HL-60 (cell line): ENCODE measurements around the gene TMEM129.

ENCODE experiments used
- POLR2AphosphoS5 ChIP-seq: IDR thresholded peaks from 2 replicates; pipeline ENCODE4 v1.6.1; 2012; ENCODE audit warnings: low read depth
- TF ChIP-seq, protein P1 (sequence below): IDR thresholded peaks from one replicate; pipeline ENCODE4 v1.5.1; 2011; ENCODE audit warnings: low read length, control low read depth, inconsistent platforms; ENCODE audit not compliant: insufficient read depth
- TF ChIP-seq, protein P2 (sequence below): IDR thresholded peaks from 2 replicates; pipeline ENCODE4 v1.6.1; 2012; ENCODE audit warnings: low read depth; ENCODE audit not compliant: insufficient replicate concordance

DNA sequence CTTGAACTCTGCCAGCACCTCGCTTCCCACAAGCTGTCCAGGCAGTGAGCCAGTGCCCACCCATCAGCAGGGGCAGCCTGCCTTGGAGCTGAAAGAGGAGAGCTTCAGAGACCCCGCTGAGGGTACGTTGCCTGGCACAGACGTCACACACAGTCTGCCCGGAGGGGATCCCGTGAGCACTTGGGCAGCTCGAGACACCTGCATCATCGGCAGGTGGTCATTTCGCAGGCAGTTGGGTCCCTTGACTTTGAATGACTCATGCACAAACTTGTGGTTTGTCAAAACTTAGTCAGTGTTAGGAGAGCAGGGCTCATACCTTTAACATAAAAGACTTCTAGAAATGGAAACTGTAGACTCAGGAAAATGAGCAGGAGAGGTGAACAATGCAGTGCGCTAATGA, 10.1 kb upstream of the TMEM129 start:
- TF ChIP-seq, protein P1, sequence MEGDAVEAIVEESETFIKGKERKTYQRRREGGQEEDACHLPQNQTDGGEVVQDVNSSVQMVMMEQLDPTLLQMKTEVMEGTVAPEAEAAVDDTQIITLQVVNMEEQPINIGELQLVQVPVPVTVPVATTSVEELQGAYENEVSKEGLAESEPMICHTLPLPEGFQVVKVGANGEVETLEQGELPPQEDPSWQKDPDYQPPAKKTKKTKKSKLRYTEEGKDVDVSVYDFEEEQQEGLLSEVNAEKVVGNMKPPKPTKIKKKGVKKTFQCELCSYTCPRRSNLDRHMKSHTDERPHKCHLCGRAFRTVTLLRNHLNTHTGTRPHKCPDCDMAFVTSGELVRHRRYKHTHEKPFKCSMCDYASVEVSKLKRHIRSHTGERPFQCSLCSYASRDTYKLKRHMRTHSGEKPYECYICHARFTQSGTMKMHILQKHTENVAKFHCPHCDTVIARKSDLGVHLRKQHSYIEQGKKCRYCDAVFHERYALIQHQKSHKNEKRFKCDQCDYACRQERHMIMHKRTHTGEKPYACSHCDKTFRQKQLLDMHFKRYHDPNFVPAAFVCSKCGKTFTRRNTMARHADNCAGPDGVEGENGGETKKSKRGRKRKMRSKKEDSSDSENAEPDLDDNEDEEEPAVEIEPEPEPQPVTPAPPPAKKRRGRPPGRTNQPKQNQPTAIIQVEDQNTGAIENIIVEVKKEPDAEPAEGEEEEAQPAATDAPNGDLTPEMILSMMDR: no peak
- no peak for TF ChIP-seq POLR2AphosphoS5
- TF ChIP-seq, protein P2, sequence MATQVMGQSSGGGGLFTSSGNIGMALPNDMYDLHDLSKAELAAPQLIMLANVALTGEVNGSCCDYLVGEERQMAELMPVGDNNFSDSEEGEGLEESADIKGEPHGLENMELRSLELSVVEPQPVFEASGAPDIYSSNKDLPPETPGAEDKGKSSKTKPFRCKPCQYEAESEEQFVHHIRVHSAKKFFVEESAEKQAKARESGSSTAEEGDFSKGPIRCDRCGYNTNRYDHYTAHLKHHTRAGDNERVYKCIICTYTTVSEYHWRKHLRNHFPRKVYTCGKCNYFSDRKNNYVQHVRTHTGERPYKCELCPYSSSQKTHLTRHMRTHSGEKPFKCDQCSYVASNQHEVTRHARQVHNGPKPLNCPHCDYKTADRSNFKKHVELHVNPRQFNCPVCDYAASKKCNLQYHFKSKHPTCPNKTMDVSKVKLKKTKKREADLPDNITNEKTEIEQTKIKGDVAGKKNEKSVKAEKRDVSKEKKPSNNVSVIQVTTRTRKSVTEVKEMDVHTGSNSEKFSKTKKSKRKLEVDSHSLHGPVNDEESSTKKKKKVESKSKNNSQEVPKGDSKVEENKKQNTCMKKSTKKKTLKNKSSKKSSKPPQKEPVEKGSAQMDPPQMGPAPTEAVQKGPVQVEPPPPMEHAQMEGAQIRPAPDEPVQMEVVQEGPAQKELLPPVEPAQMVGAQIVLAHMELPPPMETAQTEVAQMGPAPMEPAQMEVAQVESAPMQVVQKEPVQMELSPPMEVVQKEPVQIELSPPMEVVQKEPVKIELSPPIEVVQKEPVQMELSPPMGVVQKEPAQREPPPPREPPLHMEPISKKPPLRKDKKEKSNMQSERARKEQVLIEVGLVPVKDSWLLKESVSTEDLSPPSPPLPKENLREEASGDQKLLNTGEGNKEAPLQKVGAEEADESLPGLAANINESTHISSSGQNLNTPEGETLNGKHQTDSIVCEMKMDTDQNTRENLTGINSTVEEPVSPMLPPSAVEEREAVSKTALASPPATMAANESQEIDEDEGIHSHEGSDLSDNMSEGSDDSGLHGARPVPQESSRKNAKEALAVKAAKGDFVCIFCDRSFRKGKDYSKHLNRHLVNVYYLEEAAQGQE: no peak
